ENCODE results near the gene THEMIS.

The THEMIS gene

DNA sequence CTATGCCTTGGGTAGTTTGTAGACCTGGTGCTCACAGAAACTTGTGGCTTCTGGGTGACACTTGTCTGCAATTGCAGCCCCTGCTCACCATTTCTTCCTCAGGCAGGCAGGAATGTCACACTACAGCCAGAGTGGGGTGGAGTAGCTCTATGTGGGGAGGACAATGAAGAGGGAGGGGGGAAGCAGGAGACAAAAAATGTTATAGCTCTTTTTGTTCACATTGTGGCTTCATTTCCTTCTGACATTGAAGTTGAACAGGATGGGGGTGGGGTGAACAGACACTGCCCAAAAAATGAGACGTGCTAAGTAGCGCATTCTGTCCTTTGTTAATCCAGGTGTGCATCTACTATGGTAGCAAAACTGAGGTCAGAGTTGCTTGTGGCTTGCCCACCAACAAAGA lies at the start of gene THEMIS:
Gene THEMIS, minus strand, starts transcription at position 124 of the 400 bp plus-strand sequence. CDS start 126 bp downstream, outside the sequence.
- no peak for DNase-seq (ENCODE audit: low spot score)
- no peak within 1 kb of the TSS for H3K27ac ChIP-seq
- POLR2A ChIA-PET (ENCODE audit: low non-redundant PET) = no interaction called here
- CTCF ChIA-PET = no interaction called here
- no peak for TF ChIP-seq CTCF (conservative IDR thresholded peaks at IDR 0.05; ENCODE audit: low read depth)

DNA sequence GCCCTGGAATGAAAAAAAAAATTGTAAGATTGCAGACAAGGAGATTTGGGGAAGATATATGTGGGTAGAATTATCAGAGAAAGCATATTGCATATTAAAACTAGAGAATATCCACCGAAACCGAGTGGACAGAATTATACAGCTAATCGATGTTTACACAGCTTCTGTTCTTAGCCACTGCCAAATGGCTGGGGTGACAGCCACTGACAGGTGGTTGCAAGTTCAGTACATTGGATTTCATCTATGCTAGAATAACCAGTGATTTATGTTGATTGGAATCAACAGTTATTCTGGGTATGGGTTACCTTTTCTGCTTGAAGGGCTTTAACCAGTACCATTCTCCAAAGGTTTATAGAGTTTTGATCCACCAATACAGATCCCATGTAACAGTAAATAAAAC lies 48.4 kb upstream of the THEMIS start:
- ChIA-PET CTCF (no interaction called here), POLR2A (ENCODE audit: low non-redundant PET) (no interaction called here)
- no peak for DNase-seq (ENCODE audit: low spot score)

GRCh38 chr6:127946388-127946787 lies 45.5 kb upstream of the THEMIS start:
- H3K27ac ChIP-seq = no peak overlapping the region
- DNase-seq (ENCODE audit: low spot score) = no peak
- ChIA-PET CTCF (no interaction called here), POLR2A (ENCODE audit: low non-redundant PET) (no interaction called here)
- no peak for TF ChIP-seq CTCF (conservative IDR thresholded peaks at IDR 0.05; ENCODE audit: low read depth)

More for the DNA sequence above, 48.4 kb upstream of the THEMIS start:
- no peak for TF ChIP-seq CTCF (conservative IDR thresholded peaks at IDR 0.05; ENCODE audit: low read depth)
- no peak overlapping the region for H3K27ac ChIP-seq

DNA sequence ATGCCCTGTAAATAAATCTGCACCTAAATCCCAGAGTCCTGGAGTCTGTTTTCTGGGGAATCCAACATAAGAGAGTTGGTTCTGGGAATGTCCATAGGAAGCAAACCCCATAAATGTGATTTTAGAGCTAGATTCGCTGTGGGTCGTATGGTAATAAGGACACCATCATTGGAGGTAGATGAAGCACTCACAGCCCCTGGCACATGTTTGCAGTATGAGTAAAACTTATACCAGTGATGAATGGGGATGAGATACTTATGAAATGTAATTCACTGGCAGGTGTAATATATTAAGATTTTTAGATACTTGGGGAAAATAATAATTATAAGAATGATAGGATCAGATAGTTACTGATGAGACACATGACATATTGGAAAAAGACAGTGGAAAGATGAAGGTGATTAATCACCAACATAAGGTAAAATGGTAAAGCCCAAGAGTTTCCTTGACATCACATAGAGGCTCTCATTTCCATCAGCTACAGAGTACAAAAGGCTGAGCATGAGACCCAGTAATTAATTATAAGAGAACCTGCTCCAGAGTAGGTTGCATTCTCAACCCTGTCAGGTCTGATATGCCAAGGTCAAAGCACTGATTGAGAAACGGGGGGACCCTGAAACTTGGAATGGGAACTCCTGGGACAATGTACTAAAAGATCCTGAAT lies 44.7 kb upstream of the THEMIS start:
- ChIA-PET POLR2A (ENCODE audit: low non-redundant PET) (no interaction called here), CTCF (no interaction called here)
- TF ChIP-seq CTCF (conservative IDR thresholded peaks at IDR 0.05; ENCODE audit: low read depth) = no peak
- no peak for DNase-seq (ENCODE audit: low spot score)
- no peak overlapping the region for H3K27ac ChIP-seq

DNA sequence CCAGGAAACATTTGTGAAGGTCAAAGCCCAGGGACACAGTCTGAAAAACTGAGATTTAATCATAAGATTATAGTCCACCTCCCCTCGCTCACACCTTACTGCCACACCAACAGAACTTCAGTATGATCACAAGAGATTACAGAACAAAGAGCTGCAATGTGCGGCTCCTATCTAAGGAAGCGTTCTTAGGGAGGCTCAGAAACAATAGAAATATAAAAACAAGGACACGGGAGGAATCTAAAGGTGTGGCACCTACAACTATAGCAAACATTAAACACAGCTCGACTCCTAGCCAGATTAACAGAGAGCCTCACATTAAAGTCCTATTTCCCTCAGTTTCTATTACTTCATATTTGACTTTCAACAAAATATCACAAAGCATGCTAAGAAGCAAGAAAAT lies 40.4 kb upstream of the THEMIS start:
- H3K27ac ChIP-seq = no peak overlapping the region
- ChIA-PET CTCF (no interaction called here), POLR2A (ENCODE audit: low non-redundant PET) (no interaction called here)
- TF ChIP-seq CTCF (conservative IDR thresholded peaks at IDR 0.05; ENCODE audit: low read depth) = no peak
- no peak for DNase-seq (ENCODE audit: low spot score)

DNA sequence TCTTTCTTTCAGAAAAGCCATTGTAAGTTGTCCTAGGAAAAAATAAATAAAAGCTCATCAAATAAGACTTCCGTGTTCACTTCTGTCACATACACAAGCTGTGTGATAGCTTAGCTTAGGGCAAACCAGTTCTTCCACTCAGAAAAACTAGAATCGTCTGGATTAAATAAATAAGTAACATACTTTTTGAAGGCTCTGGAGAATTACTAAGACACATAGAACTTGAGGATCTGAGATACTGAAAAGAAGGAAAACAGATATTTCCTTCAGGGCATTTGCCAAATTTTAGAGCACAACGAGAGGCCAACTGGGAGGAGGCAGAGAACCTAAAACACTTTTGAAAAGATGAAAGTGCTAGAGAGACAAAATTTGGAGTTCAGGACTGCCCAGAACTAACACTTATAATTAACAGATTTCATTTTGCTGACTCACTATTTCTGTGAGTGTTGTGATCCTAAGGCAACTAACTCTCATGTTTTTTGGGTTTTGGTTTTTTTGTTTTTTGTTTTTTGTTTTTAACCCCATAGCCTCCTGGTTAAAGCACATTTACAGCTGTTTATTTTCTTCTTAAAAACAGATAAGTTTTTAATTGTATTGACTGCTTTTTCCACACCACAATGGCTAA lies 38.7 kb upstream of the THEMIS start:
- no peak for DNase-seq (ENCODE audit: low spot score)
- ChIA-PET POLR2A (ENCODE audit: low non-redundant PET) (no interaction called here), CTCF (interaction anchor here (0.7 kb wide), 1 partner anchor 421 kb away, joined by 3 read pairs; no protein-coding TSS in a partner anchor)
- H3K27ac ChIP-seq = no peak overlapping the region
- TF ChIP-seq CTCF (conservative IDR thresholded peaks at IDR 0.05; ENCODE audit: low read depth) = no peak
